PC-3 (cell line): ENCODE data around the gene PABPN1. TPM values are rescaled to one million over a fixed set of nuclear protein-coding genes. Genes with fewer than 3 reads are reported as not detected.

ENCODE experiments used
- ATAC-seq: fragments of 200-7000 bp; cut with Tn5 transposase; 2 replicates; pipeline ENCODE4 v1.9.1; 2020; ENCODE audit warnings: mild to moderate bottlenecking, moderate library complexity
- BruUV-seq: library from RNA; stranded (reverse); fragments of 400-500 nt; replicated peaks from 2 replicates; lab custom pipeline; 2021; lab: Mats Ljungman, UMichigan
- CTCF ChIA-PET: fragments of 300-600 bp; sonication (Branson Sonifier 250); formaldehyde crosslinking; loops from one replicate; lab custom pipeline; 2022; ENCODE audit warnings: antibody characterized with exemption; lab: Charles Lee
- POLR2A ChIA-PET: fragments of 300-600 bp; sonication (Branson Sonifier 250); formaldehyde crosslinking; loops from one replicate; lab custom pipeline; 2022; ENCODE audit warnings: antibody characterized with exemption; ENCODE audit not compliant: unreplicated experiment; lab: Charles Lee
- DNase-seq: peaks from one replicate; pipeline ENCODE4 v3.0.0-alpha.2; 2015
- H2AFZ ChIP-seq: fragments of 300-600 bp; sonication (generic); 2 replicates; pipeline ENCODE4 v1.6.0; 2016; ENCODE audit warnings: antibody characterized with exemption, low read length
- H3F3A ChIP-seq: fragments of 300-600 bp; sonication (generic); one replicate; pipeline ENCODE4 v1.6.0; 2017; ENCODE audit warnings: antibody characterized with exemption, low read length, control low read depth, mild to moderate bottlenecking; ENCODE audit not compliant: unreplicated experiment
- H3K27ac ChIP-seq: fragments of 300-600 bp; sonication (generic); 2 replicates; pipeline ENCODE4 v1.5.1; 2016; ENCODE audit warnings: mild to moderate bottlenecking, low read length
- H3K27me3 ChIP-seq: fragments of 300-600 bp; sonication (generic); 2 replicates; pipeline ENCODE4 v1.6.1; 2016; ENCODE audit warnings: low read length, mixed read lengths
- H3K36me3 ChIP-seq: fragments of 300-600 bp; sonication (generic); 2 replicates; pipeline ENCODE4 v1.6.1; 2016; ENCODE audit warnings: low read depth, mixed run types, low read length, mixed read lengths
- H3K4me1 ChIP-seq: fragments of 300-600 bp; sonication (generic); 2 replicates; pipeline ENCODE4 v1.5.1; 2016; ENCODE audit warnings: low read length; ENCODE audit not compliant: insufficient read depth
- H3K4me2 ChIP-seq: fragments of 300-600 bp; sonication (generic); 2 replicates; pipeline ENCODE4 v1.6.0; 2016; ENCODE audit warnings: low read length
- H3K4me3 ChIP-seq: fragments of 300-600 bp; sonication (generic); 2 replicates; pipeline ENCODE4 v1.5.1; 2016; ENCODE audit warnings: mild to moderate bottlenecking, low read length, mixed read lengths
- H3K79me2 ChIP-seq: fragments of 300-600 bp; sonication (generic); 2 replicates; pipeline ENCODE4 v1.6.1; 2017; ENCODE audit warnings: low read length, mixed read lengths
- H3K9ac ChIP-seq: fragments of 300-600 bp; sonication (generic); 2 replicates; pipeline ENCODE4 v1.6.0; 2016; ENCODE audit warnings: mild to moderate bottlenecking, low read length
- H3K9me2 ChIP-seq: fragments of 300-600 bp; sonication (generic); replicated peaks from 2 replicates; pipeline ENCODE4 v1.6.1; 2016; ENCODE audit warnings: mixed run types, low read length, mixed read lengths
- H3K9me3 ChIP-seq: fragments of 300-600 bp; sonication (generic); 2 replicates; pipeline ENCODE4 v1.6.1; 2016; ENCODE audit warnings: low read length, mixed read lengths
- H4K20me1 ChIP-seq: fragments of 300-600 bp; sonication (generic); 2 replicates; pipeline ENCODE4 v1.6.1; 2016; ENCODE audit warnings: low read length, mixed read lengths
- EZH2 ChIP-seq: fragments of 300-600 bp; sonication (generic); IDR thresholded peaks from one replicate; pipeline ENCODE4 v1.6.1; 2017; ENCODE audit warnings: antibody characterized with exemption, mild to moderate bottlenecking, low read length; ENCODE audit not compliant: unreplicated experiment
- EZH2phosphoT487 ChIP-seq: fragments of 300-600 bp; sonication (generic); IDR thresholded peaks from 2 replicates; pipeline ENCODE4 v1.6.1; 2018; ENCODE audit warnings: mild to moderate bottlenecking, antibody characterized with exemption, low read length, borderline replicate concordance
- intact Hi-C: fragments of 100-400 bp; cut with micrococcal nuclease; formaldehyde crosslinking; loops from 2 replicates; pipeline ENCODE4 v1.9.0; 2023
- total RNA-seq: library from RNA; depleted of rRNA; stranded (reverse); fragments of >200 nt; gene quantifications from 2 replicates; pipeline ENCODE4 v1.2.3, GENCODE V29; 2014
- TF ChIP-seq, protein P1 (sequence below): fragments of 300-600 bp; sonication (generic); conservative IDR thresholded peaks from 2 replicates; pipeline ENCODE4 v1.5.1; 2017; ENCODE audit warnings: antibody characterized with exemption, low read depth, mild to moderate bottlenecking, low read length

The PABPN1 gene
- total RNA-seq, 1 experiment from 2014 or later, result 89.1 TPM

DNA sequence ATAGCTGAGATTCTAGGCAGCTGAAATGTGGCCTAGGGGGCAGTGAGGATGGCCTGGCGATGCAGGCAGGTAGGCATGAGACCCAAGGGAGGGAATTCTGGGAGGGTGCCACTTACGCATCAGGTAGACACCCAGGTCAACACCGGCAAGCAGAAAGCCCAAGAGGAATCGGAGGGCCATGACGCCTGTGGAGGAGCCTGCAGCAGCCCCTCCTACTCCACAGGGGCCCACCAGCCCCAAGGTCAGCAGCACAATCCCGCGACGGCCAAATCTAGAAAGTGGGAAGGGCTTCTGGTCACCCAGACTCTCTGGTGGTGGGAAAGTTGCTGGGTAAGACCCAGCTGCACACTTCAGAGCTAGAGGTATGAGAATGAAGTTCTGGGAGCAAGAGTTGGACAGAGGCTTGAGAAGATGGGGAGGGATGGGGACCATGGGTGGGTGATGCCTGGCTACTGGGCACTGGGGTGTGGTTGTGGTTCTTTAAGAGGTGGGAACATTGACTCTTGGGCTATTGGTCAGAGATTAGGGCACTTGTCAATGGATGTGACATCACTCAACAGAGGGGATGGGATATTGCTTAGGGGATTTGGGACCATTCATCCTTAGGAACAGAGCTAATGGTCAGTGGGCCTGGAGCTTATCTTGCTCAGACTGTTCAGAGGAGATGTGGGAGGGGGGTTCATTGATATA is 28.0 kb downstream of the PABPN1 start:
- no peaks in the 10 kb centered on the region for H3K9me3 ChIP-seq
- no peaks in the 10 kb centered on the region for H3K79me2 ChIP-seq
- H3K27me3 ChIP-seq, result peaks cover 15% of the 10 kb centered on the region
- intact Hi-C loops, result no loop called here
- no peaks in the 10 kb centered on the region for H3K4me1 ChIP-seq
- ATAC-seq (no peak), DNase-seq (no peak)
- H3K36me3 ChIP-seq, result no peaks in the 10 kb centered on the region
- CTCF ChIA-PET, result no interaction called here
- H3K4me2 ChIP-seq, result no peak overlapping the region
- no peaks in the 10 kb centered on the region for H3F3A ChIP-seq
- H2AFZ ChIP-seq, result no peak overlapping the region
- TF ChIP-seq EZH2 (no peak), EZH2phosphoT487 (no peak)
- TF ChIP-seq, protein P1, sequence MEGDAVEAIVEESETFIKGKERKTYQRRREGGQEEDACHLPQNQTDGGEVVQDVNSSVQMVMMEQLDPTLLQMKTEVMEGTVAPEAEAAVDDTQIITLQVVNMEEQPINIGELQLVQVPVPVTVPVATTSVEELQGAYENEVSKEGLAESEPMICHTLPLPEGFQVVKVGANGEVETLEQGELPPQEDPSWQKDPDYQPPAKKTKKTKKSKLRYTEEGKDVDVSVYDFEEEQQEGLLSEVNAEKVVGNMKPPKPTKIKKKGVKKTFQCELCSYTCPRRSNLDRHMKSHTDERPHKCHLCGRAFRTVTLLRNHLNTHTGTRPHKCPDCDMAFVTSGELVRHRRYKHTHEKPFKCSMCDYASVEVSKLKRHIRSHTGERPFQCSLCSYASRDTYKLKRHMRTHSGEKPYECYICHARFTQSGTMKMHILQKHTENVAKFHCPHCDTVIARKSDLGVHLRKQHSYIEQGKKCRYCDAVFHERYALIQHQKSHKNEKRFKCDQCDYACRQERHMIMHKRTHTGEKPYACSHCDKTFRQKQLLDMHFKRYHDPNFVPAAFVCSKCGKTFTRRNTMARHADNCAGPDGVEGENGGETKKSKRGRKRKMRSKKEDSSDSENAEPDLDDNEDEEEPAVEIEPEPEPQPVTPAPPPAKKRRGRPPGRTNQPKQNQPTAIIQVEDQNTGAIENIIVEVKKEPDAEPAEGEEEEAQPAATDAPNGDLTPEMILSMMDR, result no peak
- POLR2A ChIA-PET, result no interaction called here
- no peaks in the 10 kb centered on the region for H4K20me1 ChIP-seq
- no peaks in the 10 kb centered on the region for H3K9me2 ChIP-seq
- no peak overlapping the region for H3K9ac ChIP-seq
- no TSS peak for BruUV-seq
- H3K27ac ChIP-seq, result no peak overlapping the region
- no peak overlapping the region for H3K4me3 ChIP-seq

DNA sequence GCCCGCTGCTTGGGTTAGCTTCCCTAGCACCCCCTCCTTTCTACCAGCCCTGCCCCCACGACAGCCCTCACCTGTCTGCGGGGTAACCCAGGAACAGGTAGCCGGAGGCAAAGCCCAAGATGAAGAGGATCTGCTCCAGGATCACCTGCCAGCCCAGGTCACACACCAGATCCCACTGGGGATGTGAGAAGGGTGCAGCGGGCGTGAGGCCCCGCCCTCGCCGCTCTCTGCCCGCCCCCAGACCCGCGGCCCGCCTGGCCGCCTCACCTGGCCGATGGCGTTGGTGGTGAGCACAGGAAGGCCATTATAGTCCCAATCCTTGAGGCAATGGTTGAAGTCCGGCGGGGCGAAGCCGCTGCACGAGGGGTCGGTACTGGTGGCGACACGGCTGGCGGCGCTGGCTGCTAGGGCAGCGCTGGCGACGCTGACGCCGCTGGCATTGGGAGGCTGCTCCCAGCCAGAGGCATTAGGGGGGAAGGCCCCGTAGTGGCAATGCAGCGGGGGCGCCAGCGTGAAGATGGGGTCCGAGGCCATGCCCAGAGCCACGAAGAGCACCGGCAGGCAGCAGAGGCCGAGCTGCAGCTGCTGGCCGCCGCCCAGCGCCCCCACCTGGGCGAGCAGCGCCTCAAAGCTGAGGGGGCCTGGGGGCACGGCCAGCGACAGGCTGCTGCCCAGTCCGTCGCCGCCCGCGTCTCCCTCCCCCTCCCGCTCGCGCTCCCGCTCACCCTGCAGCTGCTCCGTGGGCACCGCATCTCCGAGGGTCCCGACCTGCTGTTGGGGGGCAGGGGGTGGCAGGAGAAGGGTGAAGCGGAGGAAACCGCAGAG is 30.6 kb downstream of the PABPN1 start:
- H3K9me3 ChIP-seq, result no peaks in the 10 kb centered on the region
- ATAC-seq (no peak), DNase-seq (no peak)
- H3F3A ChIP-seq, result no peaks in the 10 kb centered on the region
- H3K4me2 ChIP-seq, result peak overlapping the region; percentile 91
- TF ChIP-seq EZH2 (no peak), EZH2phosphoT487 (no peak)
- TF ChIP-seq, protein P1, result no peak
- H2AFZ ChIP-seq, result peak overlapping the region; percentile 85
- H3K4me3 ChIP-seq, result peak overlapping the region; percentile 70
- intact Hi-C loops, result no loop called here
- no TSS peak for BruUV-seq
- H3K27me3 ChIP-seq, result peaks cover 40% of the 10 kb centered on the region
- no peaks in the 10 kb centered on the region for H3K79me2 ChIP-seq
- no peak overlapping the region for H3K27ac ChIP-seq
- H3K4me1 ChIP-seq, result no peaks in the 10 kb centered on the region
- no peaks in the 10 kb centered on the region for H4K20me1 ChIP-seq
- no peak overlapping the region for H3K9ac ChIP-seq
- no peaks in the 10 kb centered on the region for H3K9me2 ChIP-seq
- CTCF ChIA-PET, result no interaction called here
- H3K36me3 ChIP-seq, result no peaks in the 10 kb centered on the region
- POLR2A ChIA-PET, result no interaction called here
